Neuronal stem cell (in vitro differentiated cells): Measurements from ENCODE around the gene METTL3.

Source experiments
- DNase-seq: peaks from one replicate; pipeline ENCODE4 v3.0.0-alpha.2; 2013; ENCODE audit warnings: low spot score
- H2AFZ ChIP-seq: one replicate; pipeline ENCODE4 v1.6.1; 2013; ENCODE audit warnings: mild to moderate bottlenecking, low read length, inconsistent platforms
- H2AK5ac ChIP-seq: 2 replicates; pipeline ENCODE4 v1.6.1; 2013; ENCODE audit warnings: low read depth, mild to moderate bottlenecking, inconsistent platforms, low read length, moderate library complexity, mixed read lengths
- H2BK120ac ChIP-seq: 2 replicates; pipeline ENCODE4 v1.6.1; 2013; ENCODE audit warnings: low read depth, mild to moderate bottlenecking, inconsistent platforms, low read length, moderate library complexity, mixed read lengths
- H2BK12ac ChIP-seq: one replicate; pipeline ENCODE4 v1.6.1; 2013; ENCODE audit warnings: low read length, inconsistent platforms
- H2BK15ac ChIP-seq: 2 replicates; pipeline ENCODE4 v1.6.1; 2013; ENCODE audit warnings: mild to moderate bottlenecking, low read length, inconsistent platforms, mixed read lengths
- H2BK5ac ChIP-seq: one replicate; pipeline ENCODE4 v1.6.1; 2013; ENCODE audit warnings: inconsistent platforms, mild to moderate bottlenecking, low read length, moderate library complexity
- H3K14ac ChIP-seq: one replicate; pipeline ENCODE4 v1.6.1; 2013; ENCODE audit warnings: low read length, inconsistent platforms
- H3K18ac ChIP-seq: 2 replicates; pipeline ENCODE4 v1.6.1; 2013; ENCODE audit warnings: low read length, inconsistent platforms
- H3K23ac ChIP-seq: 2 replicates; pipeline ENCODE4 v1.6.1; 2013; ENCODE audit warnings: low read depth, mild to moderate bottlenecking, mixed read lengths, low read length, inconsistent platforms; ENCODE audit not compliant: poor library complexity
- H3K27ac ChIP-seq: replicated peaks from 3 replicates; pipeline ENCODE4 v1.5.1; 2013; ENCODE audit warnings: low read length, inconsistent platforms
- H3K27me3 ChIP-seq, 3 experiments: 2 replicates each; pipeline ENCODE4 v1.6.1; 2013; ENCODE audit warnings: low read length in 3 of 3, mild to moderate bottlenecking in 2 of 3, inconsistent platforms in 1 of 3, low read depth in 1 of 3, mixed read lengths in 1 of 3, moderate library complexity in 1 of 3; ENCODE audit not compliant: control insufficient read depth in 3 of 3, insufficient read depth in 3 of 3
- H3K36me3 ChIP-seq, 2 donors: replicated peaks in 1 of 2; 2 replicates each; pipeline ENCODE4 v1.6.1; 2013; ENCODE audit warnings: low read length in 2 of 2; ENCODE audit not compliant: control insufficient read depth in 2 of 2, insufficient read depth in 2 of 2
- H3K4ac ChIP-seq: 2 replicates; pipeline ENCODE4 v1.6.1; 2013; ENCODE audit warnings: inconsistent platforms, mild to moderate bottlenecking, low read length, moderate library complexity
- H3K4me1 ChIP-seq, 2 donors: 1 replicate in 1 of 2; 2 replicates in 1 of 2; pipeline ENCODE4 v1.6.1; 2013; ENCODE audit warnings: low read length in 2 of 2, low read depth in 1 of 2; ENCODE audit not compliant: control insufficient read depth in 2 of 2, insufficient read depth in 1 of 2
- H3K4me2 ChIP-seq: one replicate; pipeline ENCODE4 v1.6.1; 2013; ENCODE audit warnings: mild to moderate bottlenecking, low read length, inconsistent platforms; ENCODE audit not compliant: insufficient read depth, poor library complexity, severe bottlenecking
- H3K4me3 ChIP-seq, 2 donors: 2 replicates each; pipeline ENCODE4 v1.5.1; 2013; ENCODE audit warnings: low read length in 2 of 2, mild to moderate bottlenecking in 2 of 2, inconsistent platforms in 1 of 2, moderate library complexity in 1 of 2
- H3K79me1 ChIP-seq: one replicate; pipeline ENCODE4 v1.6.1; 2013; ENCODE audit warnings: low read depth, mild to moderate bottlenecking, inconsistent platforms, low read length, moderate library complexity
- H3K9ac ChIP-seq: one replicate; pipeline ENCODE4 v1.6.1; 2013; ENCODE audit warnings: mild to moderate bottlenecking, low read depth, low read length, inconsistent platforms; ENCODE audit not compliant: poor library complexity
- H3K9me3 ChIP-seq, 2 donors: replicated peaks in 1 of 2; 2 replicates each; pipeline versions ENCODE3 to v1.6.1; 2013; ENCODE audit warnings: low read length in 2 of 2, mild to moderate bottlenecking in 2 of 2, inconsistent platforms in 1 of 2, low read depth in 1 of 2, mixed read lengths in 1 of 2, moderate library complexity in 1 of 2; ENCODE audit not compliant: control insufficient read depth in 2 of 2, insufficient read depth in 1 of 2
- H4K8ac ChIP-seq: one replicate; pipeline ENCODE4 v1.6.1; 2013; ENCODE audit warnings: low read depth, mild to moderate bottlenecking, inconsistent platforms, low read length, moderate library complexity
- H4K91ac ChIP-seq: one replicate; pipeline ENCODE4 v1.6.1; 2013; ENCODE audit warnings: low read length, low read depth, mild to moderate bottlenecking, inconsistent platforms; ENCODE audit not compliant: poor library complexity
- WGBS, 2 donors: extraction: QIAGEN DNeasy Blood & Tissue Kit; methylation state at CpG; one replicate each; pipeline ENCODE4 v1.1.7; 2013; ENCODE audit warnings: missing lambda C conversion rate in 2 of 2, mixed read lengths in 1 of 2; ENCODE audit not compliant: insufficient read length in 2 of 2, insufficient replicate concordance in 1 of 2; ENCODE audit errors: extremely low coverage in 2 of 2; 5-methylcytosine and 5-hydroxymethylcytosine counted together

Gene METTL3

GRCh38 chr14:21514341-21514740 lies 3.2 kb upstream of the METTL3 start:
- H3K23ac ChIP-seq = no peak overlapping the region
- H3K14ac ChIP-seq = no peak overlapping the region
- peaks cover 0 to 10% of the 10 kb centered on the region in 2 donors for H3K36me3 ChIP-seq
- H3K4me2 ChIP-seq = no peak overlapping the region
- no peak overlapping the region for H4K8ac ChIP-seq
- DNase-seq = no peak
- no peak overlapping the region for H2BK5ac ChIP-seq
- peaks cover 7 to 9% of the 10 kb centered on the region in 2 donors for H3K4me1 ChIP-seq
- H2BK12ac ChIP-seq = no peak overlapping the region
- no peak overlapping the region for H3K9ac ChIP-seq
- no peaks in the 10 kb centered on the region for H3K27me3 ChIP-seq
- H4K91ac ChIP-seq = no peak overlapping the region
- peak overlapping the region; percentile 27 for H3K27ac ChIP-seq
- no CpG with 5 or more reads among the region's 1 CpG for WGBS, 2 donors
- no peak overlapping the region for H2BK120ac ChIP-seq
- H3K79me1 ChIP-seq = peaks cover 5% of the 10 kb centered on the region
- H2AFZ ChIP-seq = peak overlapping the region; percentile 47
- no peak overlapping the region for H2AK5ac ChIP-seq
- no peak overlapping the region for H3K4me3 ChIP-seq
- H3K18ac ChIP-seq = no peak overlapping the region
- H2BK15ac ChIP-seq = no peak overlapping the region
- no peak overlapping the region for H3K4ac ChIP-seq
- no peaks in the 10 kb centered on the region for H3K9me3 ChIP-seq

GRCh38 chr14:21509432-21510143 lies 1.6 kb downstream of the METTL3 start:
- H3K14ac ChIP-seq = no peak overlapping the region
- H3K18ac ChIP-seq = no peak overlapping the region
- peaks cover 6% of the 10 kb centered on the region for H3K79me1 ChIP-seq
- H3K4me1 ChIP-seq = peaks cover 3 to 9% of the 10 kb centered on the region in 2 donors
- H2BK15ac ChIP-seq = no peak overlapping the region
- H3K4ac ChIP-seq = no peak overlapping the region
- peak overlapping the region in 1 of 2 donors; percentile 90 for H3K4me3 ChIP-seq
- no peak overlapping the region for H4K8ac ChIP-seq
- no peak overlapping the region for H2BK120ac ChIP-seq
- H3K36me3 ChIP-seq = peaks cover 3 to 49% of the 10 kb centered on the region in 2 donors
- DNase-seq = no peak
- no peak overlapping the region for H3K9ac ChIP-seq
- H3K27me3 ChIP-seq = no peaks in the 10 kb centered on the region
- H2BK12ac ChIP-seq = no peak overlapping the region
- no CpG with 5 or more reads among the region's 6 CpGs for WGBS, 2 donors
- H2AK5ac ChIP-seq = no peak overlapping the region
- no peak overlapping the region for H2BK5ac ChIP-seq
- no peak overlapping the region for H3K4me2 ChIP-seq
- no peak overlapping the region for H3K27ac ChIP-seq
- no peaks in the 10 kb centered on the region for H3K9me3 ChIP-seq
- no peak overlapping the region for H2AFZ ChIP-seq
- no peak overlapping the region for H4K91ac ChIP-seq
- H3K23ac ChIP-seq = no peak overlapping the region

GRCh38 chr14:21506557-21506956 lies 4.6 kb downstream of the METTL3 start:
- Histone ChIP-seq H2BK120ac (no peak overlapping the region), H3K4me1 (peaks cover 1 to 6% of the 10 kb centered on the region in 2 donors), H2BK12ac (no peak overlapping the region), H3K4ac (no peak overlapping the region), H3K79me1 (peaks cover 6% of the 10 kb centered on the region), H3K18ac (no peak overlapping the region), H3K14ac (no peak overlapping the region), H3K36me3 (peaks cover 18 to 79% of the 10 kb centered on the region in 2 donors), H3K4me2 (no peak overlapping the region), H3K27ac (no peak overlapping the region), H3K23ac (no peak overlapping the region), H2AK5ac (no peak overlapping the region), H3K9me3 (no peaks in the 10 kb centered on the region), H2AFZ (no peak overlapping the region), H4K91ac (no peak overlapping the region), H4K8ac (no peak overlapping the region), H2BK15ac (no peak overlapping the region), H3K9ac (no peak overlapping the region), H2BK5ac (no peak overlapping the region), H3K27me3 (no peaks in the 10 kb centered on the region), H3K4me3 (no peak overlapping the region)
- no CpG with 5 or more reads among the region's 2 CpGs for WGBS, 2 donors
- DNase-seq = no peak

GRCh38 chr14:21505012-21505553 lies 6.1 kb downstream of the METTL3 start:
- no peak overlapping the region for H3K27ac ChIP-seq
- H3K14ac ChIP-seq = no peak overlapping the region
- H3K36me3 ChIP-seq = peaks cover 26 to 94% of the 10 kb centered on the region in 2 donors
- no peak for DNase-seq
- H3K9ac ChIP-seq = no peak overlapping the region
- peaks cover 1 to 4% of the 10 kb centered on the region in 2 donors for H3K4me1 ChIP-seq
- H3K79me1 ChIP-seq = peaks cover 1% of the 10 kb centered on the region
- no peak overlapping the region for H3K4me3 ChIP-seq
- no peak overlapping the region for H2BK15ac ChIP-seq
- no peak overlapping the region for H3K4ac ChIP-seq
- no peak overlapping the region for H2AK5ac ChIP-seq
- no peak overlapping the region for H4K8ac ChIP-seq
- no peak overlapping the region for H3K23ac ChIP-seq
- H2BK12ac ChIP-seq = no peak overlapping the region
- H3K18ac ChIP-seq = no peak overlapping the region
- H2AFZ ChIP-seq = no peak overlapping the region
- no peaks in the 10 kb centered on the region for H3K27me3 ChIP-seq
- H2BK5ac ChIP-seq = no peak overlapping the region
- H3K4me2 ChIP-seq = no peak overlapping the region
- no peak overlapping the region for H2BK120ac ChIP-seq
- no peak overlapping the region for H4K91ac ChIP-seq
- no peaks in the 10 kb centered on the region for H3K9me3 ChIP-seq
